ENCODE results near the gene XBP1. TPM values are rescaled to one million over a fixed set of nuclear protein-coding genes. Genes with fewer than 3 reads are reported as not detected.
"Not testable (repeated sequence)": the region's sequence is repeated elsewhere in the genome, so short reads cannot be mapped to it uniquely, and the experiment has no call there.

The XBP1 gene
- total RNA-seq, 1 donor from 2014 or later: 262 TPM

GRCh38 chr22:28792491-28793383 is 7.6 kb downstream of the XBP1 start:
- no peak for DNase-seq (ENCODE audit: low spot score)

- no peak for DNase-seq (ENCODE audit: low spot score)
Observed at GRCh38 chr22:28791841-28792490, 8.4 kb downstream of the XBP1 start.

GRCh38 chr22:28791124-28791523 is 9.2 kb downstream of the XBP1 start:
- DNase-seq (ENCODE audit: low spot score): no peak

- DNase-seq (ENCODE audit: low spot score): no peak
Observed at GRCh38 chr22:28788601-28789000, 11.8 kb downstream of the XBP1 start.

GRCh38 chr22:28783786-28784671 is 16.3 kb downstream of the XBP1 start:
- DNase-seq (ENCODE audit: low spot score): no peak

- no peak for DNase-seq (ENCODE audit: low spot score)
Observed at GRCh38 chr22:28780296-28780695, 20.1 kb downstream of the XBP1 start.

- DNase-seq (ENCODE audit: low spot score): no peak
Observed at GRCh38 chr22:28779833-28780232, 20.5 kb downstream of the XBP1 start.

- DNase-seq (ENCODE audit: low spot score): no peak
Observed at GRCh38 chr22:28774378-28774777, 26.0 kb downstream of the XBP1 start.

GRCh38 chr22:28773461-28773867 is 26.9 kb downstream of the XBP1 start:
- DNase-seq (ENCODE audit: low spot score): no peak

GRCh38 chr22:28772633-28773460 is 27.5 kb downstream of the XBP1 start, which contains the start of gene CCDC117:
Gene CCDC117 (plus strand): TSS chr22:28772695. CDS start chr22:28772850, 155 bp downstream.
- peak; percentile 96 for DNase-seq (ENCODE audit: low spot score)

- no peak for DNase-seq (ENCODE audit: low spot score)
Observed at GRCh38 chr22:28771195-28771791, 29.1 kb downstream of the XBP1 start.

GRCh38 chr22:28769394-28770085 is 30.8 kb downstream of the XBP1 start:
- DNase-seq (ENCODE audit: low spot score): no peak

GRCh38 chr22:28768701-28769393 is 31.5 kb downstream of the XBP1 start:
- no peak for DNase-seq (ENCODE audit: low spot score)

GRCh38 chr22:28766628-28767027 is 33.7 kb downstream of the XBP1 start:
- no peak for DNase-seq (ENCODE audit: low spot score)

- DNase-seq (ENCODE audit: low spot score): not testable (repeated sequence)
Observed at GRCh38 chr22:28762000-28762399, 38.4 kb downstream of the XBP1 start.

GRCh38 chr22:28761449-28761755 is 39.0 kb downstream of the XBP1 start:
- no peak for DNase-seq (ENCODE audit: low spot score)

GRCh38 chr22:28759861-28760560 is 40.4 kb downstream of the XBP1 start:
- DNase-seq (ENCODE audit: low spot score): no peak

- not testable (repeated sequence) for DNase-seq (ENCODE audit: low spot score)
Observed at GRCh38 chr22:28754512-28754911, 45.9 kb downstream of the XBP1 start.

- no peak for DNase-seq (ENCODE audit: low spot score)
Observed at GRCh38 chr22:28750471-28750881, 49.9 kb downstream of the XBP1 start.
